Smooth muscle cell (in vitro differentiated cells): Measurements from ENCODE around the gene NEGR1. TPM values are rescaled to one million over a fixed set of nuclear protein-coding genes. Genes with fewer than 3 reads are reported as not detected.

ENCODE experiments used
- DNase-seq: peaks from one replicate; lab custom pipeline; 2025; ENCODE audit not compliant: unreplicated experiment; lab: John Stamatoyannopoulos, UW
- H2AFZ ChIP-seq: fragments of 200-600 bp; sonication (generic); 2 replicates; pipeline ENCODE4 v1.6.0; 2016; ENCODE audit warnings: antibody characterized with exemption, low read depth, mild to moderate bottlenecking
- H3F3A ChIP-seq: fragments of 200-600 bp; sonication (generic); 2 replicates; pipeline ENCODE4 v1.6.0; 2017; ENCODE audit warnings: antibody characterized with exemption, low read depth
- H3K27ac ChIP-seq: fragments of 200-600 bp; sonication (generic); 2 replicates; pipeline ENCODE4 v1.5.1; 2016; ENCODE audit warnings: low read depth, mild to moderate bottlenecking
- H3K27me3 ChIP-seq: fragments of 200-600 bp; sonication (generic); 2 replicates; pipeline ENCODE4 v1.6.1; 2016; ENCODE audit warnings: low read depth, mild to moderate bottlenecking
- H3K36me3 ChIP-seq: fragments of 200-600 bp; sonication (generic); 2 replicates; pipeline ENCODE4 v1.5.1; 2016; ENCODE audit warnings: low read depth
- H3K4me1 ChIP-seq: fragments of 200-600 bp; sonication (generic); 2 replicates; pipeline ENCODE4 v1.5.1; 2016; ENCODE audit warnings: low read depth
- H3K4me2 ChIP-seq: fragments of 200-600 bp; sonication (generic); 2 replicates; pipeline ENCODE4 v1.6.0; 2016; ENCODE audit warnings: mild to moderate bottlenecking
- H3K4me3 ChIP-seq: fragments of 200-600 bp; sonication (generic); 2 replicates; pipeline ENCODE4 v1.5.1; 2016; ENCODE audit warnings: mild to moderate bottlenecking
- H3K79me2 ChIP-seq: fragments of 200-600 bp; sonication (generic); 2 replicates; pipeline ENCODE4 v1.6.0; 2016; ENCODE audit warnings: low read depth, mild to moderate bottlenecking
- H3K9ac ChIP-seq: fragments of 200-600 bp; sonication (generic); 2 replicates; pipeline ENCODE4 v1.6.0; 2016; ENCODE audit warnings: low read depth
- H3K9me3 ChIP-seq: fragments of 200-600 bp; sonication (generic); replicated peaks from 2 replicates; pipeline ENCODE4 v1.5.1; 2016; ENCODE audit warnings: low read depth
- H4K20me1 ChIP-seq: fragments of 200-600 bp; sonication (generic); 2 replicates; pipeline ENCODE4 v1.6.0; 2016; ENCODE audit warnings: low read depth
- WGBS: methylation state at CpG from one replicate; pipeline ENCODE4 v1.1.7; 2016; ENCODE audit warnings: low lambda C conversion rate; 5-methylcytosine and 5-hydroxymethylcytosine counted together
- polyA plus RNA-seq: library from polyadenylated mRNA; unstranded; fragments of >200 nt; fragmentation: Nextera tagmentation; extraction: Ambion mirVana; gene quantifications from 2 replicates; pipeline ENCODE4 v1.2.1, GENCODE V29; 2016
- total RNA-seq: library from RNA; depleted of rRNA; stranded (reverse); fragments of >200 nt; gene quantifications from 2 replicates; pipeline ENCODE4 v1.2.3, GENCODE V29; 2014
- TF ChIP-seq, protein P1 (sequence below): fragments of 200-600 bp; sonication (generic); IDR thresholded peaks from 2 replicates; pipeline ENCODE4 v1.5.1; 2017; ENCODE audit warnings: borderline replicate concordance, mild to moderate bottlenecking, antibody characterized with exemption; ENCODE audit not compliant: insufficient read depth, poor library complexity, severe bottlenecking

NEGR1 gene
- total and polyA plus RNA-seq, 2 experiments from 2014 or later = 0.02 to 0.09 TPM

DNA sequence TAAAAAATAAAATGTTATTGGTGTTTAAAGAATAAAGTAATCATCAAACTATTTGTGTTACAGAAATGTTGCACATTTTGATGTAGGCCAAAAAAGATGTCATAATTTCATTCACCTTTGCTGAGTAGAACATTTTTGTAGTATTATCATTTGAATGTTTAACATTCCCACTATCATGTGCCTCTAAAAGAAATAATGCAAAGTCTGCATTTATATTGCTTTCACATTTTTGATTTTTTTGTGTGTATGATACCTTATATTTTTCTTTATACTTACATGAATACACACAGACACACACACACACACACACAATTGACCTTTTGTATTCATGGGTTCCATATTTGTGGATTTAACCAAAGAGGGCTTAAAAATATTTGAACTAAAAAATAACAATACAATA is 657.3 kb downstream of the NEGR1 start:
- Histone ChIP-seq H3K4me2 (no peak overlapping the region), H3K9me3 (no peaks in the 10 kb centered on the region), H3K27ac (no peak overlapping the region), H3K9ac (no peak overlapping the region), H3F3A (no peaks in the 10 kb centered on the region), H3K27me3 (no peaks in the 10 kb centered on the region), H3K4me1 (no peaks in the 10 kb centered on the region), H3K79me2 (no peaks in the 10 kb centered on the region), H2AFZ (no peak overlapping the region), H4K20me1 (no peaks in the 10 kb centered on the region), H3K4me3 (no peak overlapping the region), H3K36me3 (no peaks in the 10 kb centered on the region)
- TF ChIP-seq, protein P1, sequence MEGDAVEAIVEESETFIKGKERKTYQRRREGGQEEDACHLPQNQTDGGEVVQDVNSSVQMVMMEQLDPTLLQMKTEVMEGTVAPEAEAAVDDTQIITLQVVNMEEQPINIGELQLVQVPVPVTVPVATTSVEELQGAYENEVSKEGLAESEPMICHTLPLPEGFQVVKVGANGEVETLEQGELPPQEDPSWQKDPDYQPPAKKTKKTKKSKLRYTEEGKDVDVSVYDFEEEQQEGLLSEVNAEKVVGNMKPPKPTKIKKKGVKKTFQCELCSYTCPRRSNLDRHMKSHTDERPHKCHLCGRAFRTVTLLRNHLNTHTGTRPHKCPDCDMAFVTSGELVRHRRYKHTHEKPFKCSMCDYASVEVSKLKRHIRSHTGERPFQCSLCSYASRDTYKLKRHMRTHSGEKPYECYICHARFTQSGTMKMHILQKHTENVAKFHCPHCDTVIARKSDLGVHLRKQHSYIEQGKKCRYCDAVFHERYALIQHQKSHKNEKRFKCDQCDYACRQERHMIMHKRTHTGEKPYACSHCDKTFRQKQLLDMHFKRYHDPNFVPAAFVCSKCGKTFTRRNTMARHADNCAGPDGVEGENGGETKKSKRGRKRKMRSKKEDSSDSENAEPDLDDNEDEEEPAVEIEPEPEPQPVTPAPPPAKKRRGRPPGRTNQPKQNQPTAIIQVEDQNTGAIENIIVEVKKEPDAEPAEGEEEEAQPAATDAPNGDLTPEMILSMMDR = no peak
- no peak for DNase-seq

DNA sequence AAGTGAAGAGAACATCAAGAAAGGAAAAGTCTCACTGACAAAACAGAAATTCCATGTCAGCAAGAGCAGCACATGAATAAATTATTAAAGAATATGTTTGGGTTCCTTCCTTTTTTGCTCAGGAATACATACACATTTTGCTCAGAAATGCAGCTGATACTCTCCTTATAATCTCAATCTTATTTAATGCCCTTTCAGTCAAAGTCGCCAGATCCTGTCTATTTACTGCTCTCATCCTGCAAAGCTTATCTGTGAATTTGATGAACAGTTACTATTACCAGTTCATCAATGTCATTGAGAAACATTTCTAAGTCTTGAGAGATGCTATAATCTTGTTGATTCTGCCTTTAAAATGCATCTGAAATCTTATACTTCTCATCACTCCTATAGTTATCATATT is 658.5 kb downstream of the NEGR1 start:
- Histone ChIP-seq H2AFZ (no peak overlapping the region), H3F3A (no peaks in the 10 kb centered on the region), H3K27ac (no peak overlapping the region), H3K4me1 (peaks cover 3% of the 10 kb centered on the region), H3K27me3 (no peaks in the 10 kb centered on the region), H3K9ac (no peak overlapping the region), H4K20me1 (no peaks in the 10 kb centered on the region), H3K79me2 (no peaks in the 10 kb centered on the region), H3K9me3 (no peaks in the 10 kb centered on the region), H3K4me3 (no peak overlapping the region), H3K4me2 (no peak overlapping the region), H3K36me3 (no peaks in the 10 kb centered on the region)
- DNase-seq = no peak
- 78% methylated on average over 1 of the region's 1 CpG for WGBS
- TF ChIP-seq, protein P1 = no peak

DNA sequence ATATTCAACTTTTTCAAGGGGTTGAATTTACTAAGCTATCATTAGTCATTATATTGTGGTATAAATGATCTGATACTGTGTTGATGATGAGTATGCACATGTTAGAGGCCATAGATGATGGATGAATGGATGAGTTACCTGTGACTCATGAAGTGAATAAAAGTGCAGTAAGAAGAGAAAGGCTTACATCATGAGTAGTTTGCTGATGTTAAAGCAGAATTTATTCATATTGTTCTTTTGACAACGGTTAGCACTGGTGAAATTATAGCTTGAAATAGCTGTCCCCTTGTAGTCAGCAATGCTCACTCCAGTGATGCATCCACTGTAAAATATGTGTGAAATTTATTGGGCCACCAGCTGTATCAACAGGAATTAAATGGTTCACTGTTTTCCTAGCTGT is 660.6 kb downstream of the NEGR1 start:
- Histone ChIP-seq H3K4me2 (no peak overlapping the region), H3K27me3 (no peaks in the 10 kb centered on the region), H3K79me2 (no peaks in the 10 kb centered on the region), H4K20me1 (no peaks in the 10 kb centered on the region), H2AFZ (no peak overlapping the region), H3K4me1 (peaks cover 3% of the 10 kb centered on the region), H3K27ac (no peak overlapping the region), H3K36me3 (no peaks in the 10 kb centered on the region), H3K9me3 (no peaks in the 10 kb centered on the region), H3F3A (no peaks in the 10 kb centered on the region), H3K9ac (no peak overlapping the region), H3K4me3 (no peak overlapping the region)
- no peak for DNase-seq
- 88% methylated on average over 1 of the region's 1 CpG for WGBS
- TF ChIP-seq, protein P1 = no peak

DNA sequence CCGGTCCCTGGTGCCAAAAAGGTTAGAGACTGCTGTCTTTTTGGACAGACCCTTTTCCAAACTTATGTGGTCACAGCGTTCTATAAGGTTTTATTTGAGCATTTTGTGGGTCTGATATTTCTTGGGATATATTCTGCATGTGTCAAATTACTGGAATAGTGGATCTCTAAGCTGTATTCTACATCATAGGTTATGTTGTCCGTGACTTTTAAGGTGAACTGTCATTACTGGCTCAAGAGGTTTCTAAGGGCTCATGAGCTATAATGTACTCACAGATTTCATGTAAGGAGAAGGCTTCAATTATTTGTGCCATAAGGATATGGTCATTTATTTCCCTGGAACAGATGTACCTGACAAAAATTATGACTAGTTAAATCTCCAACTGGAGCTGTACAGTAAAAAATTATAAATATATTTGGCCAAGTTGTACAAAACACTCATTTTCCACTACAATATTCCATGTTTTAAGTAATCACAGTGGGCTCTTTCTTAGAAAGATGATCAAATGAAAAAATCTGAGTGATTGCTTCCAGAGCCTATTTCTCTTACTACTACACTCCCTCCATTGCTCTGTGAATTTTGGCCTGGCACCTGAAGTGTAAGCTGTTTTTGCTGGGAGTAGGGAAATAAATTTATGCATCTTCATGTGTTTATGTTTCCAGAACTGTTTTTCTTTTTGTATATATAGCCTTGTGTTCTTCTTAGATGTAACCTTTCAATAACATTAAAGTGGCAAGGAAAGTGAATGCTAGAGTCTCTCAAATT is 663.4 kb downstream of the NEGR1 start:
- no peaks in the 10 kb centered on the region for H3F3A ChIP-seq
- no peaks in the 10 kb centered on the region for H3K9me3 ChIP-seq
- H3K9ac ChIP-seq = no peak overlapping the region
- no peaks in the 10 kb centered on the region for H3K79me2 ChIP-seq
- no peak overlapping the region for H2AFZ ChIP-seq
- no peak overlapping the region for H3K4me3 ChIP-seq
- no peaks in the 10 kb centered on the region for H3K36me3 ChIP-seq
- WGBS = 90% methylated on average over 3 of the region's 3 CpGs
- no peak for DNase-seq
- TF ChIP-seq, protein P1 = no peak
- H3K27ac ChIP-seq = no peak overlapping the region
- H3K27me3 ChIP-seq = no peaks in the 10 kb centered on the region
- H4K20me1 ChIP-seq = no peaks in the 10 kb centered on the region
- no peak overlapping the region for H3K4me2 ChIP-seq
- H3K4me1 ChIP-seq = peaks cover 3% of the 10 kb centered on the region
